GM13976 (cell line): ENCODE measurements around the gene BMP6.

ENCODE experiments used
- DNase-seq: peaks from one replicate; pipeline ENCODE4 v3.0.0; 2012; ENCODE audit warnings: low spot score
- CTCF ChIP-seq: IDR thresholded peaks from 2 replicates; pipeline ENCODE4 v1.5.1; 2012; ENCODE audit warnings: borderline replicate concordance, mild to moderate bottlenecking; ENCODE audit not compliant: insufficient read depth; ENCODE audit errors: extremely low read depth, missing control alignments, control extremely low read depth
- in situ Hi-C: fragments of 300-500 bp; cut with MboI; formaldehyde crosslinking; loops from one replicate; pipeline ENCODE4 v1.12.0; 2022; ENCODE audit warnings: low sequenced_read_pairs, mixed read lengths, inconsistent platforms; ENCODE audit not compliant: unreplicated experiment

Gene BMP6

GRCh38 chr6:7916959-7917358 lies 191.1 kb downstream of the BMP6 start:
- in situ Hi-C loops: loop anchor here (10.0 kb wide), 1 partner anchor 48 kb away; no protein-coding TSS in a partner anchor
- DNase-seq: no peak
- TF ChIP-seq CTCF: no peak

GRCh38 chr6:7917729-7918128 lies 191.8 kb downstream of the BMP6 start:
- in situ Hi-C loops: loop anchor here (10.0 kb wide), 1 partner anchor 47 kb away; no protein-coding TSS in a partner anchor

GRCh38 chr6:7918403-7918802 lies 192.5 kb downstream of the BMP6 start:
- TF ChIP-seq CTCF: no peak
- in situ Hi-C loops: loop anchor here (10.0 kb wide), 1 partner anchor 46 kb away; no protein-coding TSS in a partner anchor

More at GRCh38 chr6:7917729-7918128, 191.8 kb downstream of the BMP6 start:
- TF ChIP-seq CTCF: no peak
- no peak for DNase-seq

GRCh38 chr6:7919871-7920270 lies 194.0 kb downstream of the BMP6 start:
- no peak for TF ChIP-seq CTCF
- in situ Hi-C loops: loop anchor here (10.0 kb wide), 1 partner anchor 45 kb away; no protein-coding TSS in a partner anchor
- no peak for DNase-seq

More at GRCh38 chr6:7918403-7918802, 192.5 kb downstream of the BMP6 start:
- DNase-seq: no peak

- in situ Hi-C loops: no loop called here
- no peak for TF ChIP-seq CTCF
- no peak for DNase-seq
Observed at GRCh38 chr6:7920425-7920824, 194.5 kb downstream of the BMP6 start.

GRCh38 chr6:7921046-7921445 lies 195.1 kb downstream of the BMP6 start:
- in situ Hi-C loops: no loop called here
- no peak for TF ChIP-seq CTCF
- no peak for DNase-seq
